HG02973 (cell line): Measurements from ENCODE around the gene OTC.

Experiments
- ATAC-seq: cut with Tn5 transposase; IDR thresholded peaks from one replicate; pipeline ENCODE4 v1.9.1; 2021; ENCODE audit warnings: moderate library complexity; ENCODE audit not compliant: unreplicated experiment

The OTC gene

GRCh38 chrX:38356401-38356800 lies 4.0 kb downstream of the OTC start:
- ATAC-seq = no peak

GRCh38 chrX:38357747-38358673 lies 5.6 kb downstream of the OTC start:
- no peak for ATAC-seq

- ATAC-seq = no peak
Measured at GRCh38 chrX:38363046-38363445, 10.6 kb downstream of the OTC start.

GRCh38 chrX:38365954-38366353 lies 13.6 kb downstream of the OTC start:
- ATAC-seq = no peak

GRCh38 chrX:38368774-38369173 lies 16.4 kb downstream of the OTC start:
- ATAC-seq = no peak

GRCh38 chrX:38371641-38372040 lies 19.2 kb downstream of the OTC start:
- ATAC-seq = no peak

GRCh38 chrX:38374431-38374830 lies 22.0 kb downstream of the OTC start:
- no peak for ATAC-seq

GRCh38 chrX:38375891-38376290 lies 23.5 kb downstream of the OTC start:
- ATAC-seq = no peak

GRCh38 chrX:38376747-38377146 lies 24.3 kb downstream of the OTC start:
- no peak for ATAC-seq

- ATAC-seq = no peak
Measured at GRCh38 chrX:38379088-38379487, 26.7 kb downstream of the OTC start.

- ATAC-seq = no peak
Measured at GRCh38 chrX:38382663-38383062, 30.3 kb downstream of the OTC start.

- no peak for ATAC-seq
Measured at GRCh38 chrX:38400389-38400910, 48.0 kb downstream of the OTC start.

GRCh38 chrX:38402118-38402517 lies 49.7 kb downstream of the OTC start:
- ATAC-seq = no peak

- ATAC-seq = no peak
Measured at GRCh38 chrX:38403834-38404233, 51.4 kb downstream of the OTC start.

- ATAC-seq = no peak
Measured at GRCh38 chrX:38407126-38407525, 54.7 kb downstream of the OTC start.

- no peak for ATAC-seq
Measured at GRCh38 chrX:38409289-38409688, 56.9 kb downstream of the OTC start.

GRCh38 chrX:38426785-38427184 lies 74.4 kb downstream of the OTC start:
- no peak for ATAC-seq

GRCh38 chrX:38431525-38431924 lies 79.1 kb downstream of the OTC start:
- no peak for ATAC-seq

- no peak for ATAC-seq
Measured at GRCh38 chrX:38435130-38435529, 82.7 kb downstream of the OTC start.

- ATAC-seq = no peak
Measured at GRCh38 chrX:38437093-38437492, 84.7 kb downstream of the OTC start.

- ATAC-seq = no peak
Measured at GRCh38 chrX:38438321-38438720, 85.9 kb downstream of the OTC start.

GRCh38 chrX:38452603-38453002 lies 100.2 kb downstream of the OTC start:
- no peak for ATAC-seq

GRCh38 chrX:38458071-38458470 lies 105.7 kb downstream of the OTC start:
- no peak for ATAC-seq
